ENCODE data around the gene CCDC88C. TPM values are rescaled to one million over a fixed set of nuclear protein-coding genes. Genes with fewer than 3 reads are reported as not detected.

Gene CCDC88C
- total RNA-seq, 1 experiment from 2014 or later: 21.3 TPM

DNA sequence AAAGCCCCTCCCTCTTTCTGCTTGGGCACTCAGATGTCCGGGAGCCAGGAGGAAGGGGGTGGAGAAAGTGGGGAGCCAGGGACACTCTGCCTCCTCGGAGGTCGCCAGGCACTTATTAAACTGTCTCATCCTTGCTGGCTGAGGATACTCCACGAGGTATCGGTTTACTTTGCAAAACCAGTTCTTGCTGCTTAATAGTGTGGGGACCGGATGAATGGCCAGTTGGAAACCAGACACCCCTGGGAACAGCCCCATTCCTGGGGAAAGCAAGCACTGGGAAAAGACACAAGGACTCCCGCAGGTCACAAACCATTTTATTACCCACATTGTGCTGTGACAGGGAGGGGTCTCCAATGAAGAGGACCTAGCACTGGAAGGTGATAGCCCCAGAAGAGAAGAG, 34.2 kb downstream of the CCDC88C start:
- TF ChIP-seq REST (IDR thresholded peaks at IDR 0.05; ENCODE audit: insufficient read depth in 1 of 2, low read depth in 2 of 2, low read length in 1 of 2): no peak
- TF ChIP-seq CTCF (IDR thresholded peaks at IDR 0.05): no peak
- peaks cover 16% of the 10 kb centered on the region for H3K4me1 ChIP-seq (ENCODE audit: control insufficient read depth, insufficient read depth, low read length)
- H3K27ac ChIP-seq (ENCODE audit: low read length): no peak overlapping the region
- no peaks in the 10 kb centered on the region for H3K27me3 ChIP-seq (ENCODE audit: control insufficient read depth, insufficient read depth, low read length)
- no peaks in the 10 kb centered on the region for H3K36me3 ChIP-seq (ENCODE audit: control insufficient read depth, insufficient read depth, low read length)
- intact Hi-C loops (cut with micrococcal nuclease; ENCODE audit: unreplicated experiment) (no loop called here), in situ Hi-C loops (cut with HindIII; ENCODE audit: low pct_unique_long_range_greater_than_20kb, low sequenced_read_pairs) (no loop called here)
- H3K4me3 ChIP-seq (ENCODE audit: low read depth in 2 of 2, low read length in 2 of 2): no peak overlapping the region
- ChIA-PET POLR2A (no interaction called here), CTCF (no interaction called here)
- ATAC-seq (no peak), DNase-seq (ENCODE audit: low read depth, low spot score) (no peak)
- no TSS peak for BruUV-seq (replicated peaks)
- H3K9me3 ChIP-seq (ENCODE audit: control insufficient read depth, insufficient read depth, low read depth, low read length): no peaks in the 10 kb centered on the region

DNA sequence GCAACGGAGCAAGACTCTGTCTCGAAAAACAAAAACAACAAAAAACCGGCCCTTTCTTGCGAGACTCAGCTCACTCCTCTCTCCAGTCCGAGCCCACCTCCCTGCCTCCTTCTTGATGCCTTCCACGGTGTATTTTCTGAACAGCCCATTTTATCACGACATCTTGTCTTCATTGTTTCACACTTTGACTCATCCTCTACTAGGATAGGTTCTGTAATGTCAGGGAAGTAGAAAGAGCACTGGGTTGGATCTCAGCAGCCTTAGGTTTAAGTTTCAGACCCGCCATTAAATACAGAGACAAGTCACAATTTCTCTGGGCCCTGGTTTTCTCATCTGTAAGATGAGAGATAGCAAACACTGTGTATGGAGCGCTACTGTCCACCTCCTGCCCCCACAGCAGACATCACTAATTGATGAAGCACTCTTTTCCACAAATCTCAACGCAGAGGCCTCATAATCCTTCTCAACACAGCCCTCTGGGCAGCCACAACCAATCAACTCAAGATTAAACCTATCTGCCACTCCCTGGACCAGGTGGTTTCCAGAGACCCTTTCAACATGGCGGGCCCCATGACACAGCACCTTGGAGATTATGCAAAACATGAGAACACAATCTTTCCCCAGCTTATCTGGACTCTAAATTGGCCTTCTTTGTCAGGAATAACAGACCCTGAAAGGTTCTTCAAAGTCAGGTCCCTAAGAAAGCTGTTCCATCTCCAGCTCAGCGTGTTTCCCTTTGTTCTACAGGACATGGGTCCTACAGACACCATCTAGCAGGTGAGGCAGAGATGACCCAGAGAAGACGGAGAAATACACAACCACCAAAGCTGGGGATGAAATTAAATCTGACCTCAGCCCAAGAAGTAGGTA, 35.6 kb downstream of the CCDC88C start:
- DNase-seq (ENCODE audit: low read depth, low spot score) (no peak), ATAC-seq (no peak)
- intact Hi-C loops (cut with micrococcal nuclease; ENCODE audit: unreplicated experiment) (no loop called here), in situ Hi-C loops (cut with HindIII; ENCODE audit: low pct_unique_long_range_greater_than_20kb, low sequenced_read_pairs) (no loop called here)
- peaks cover 16% of the 10 kb centered on the region for H3K4me1 ChIP-seq (ENCODE audit: control insufficient read depth, insufficient read depth, low read length)
- TF ChIP-seq SIN3A (IDR thresholded peaks at IDR 0.05; ENCODE audit: borderline replicate concordance, insufficient read depth, low read depth, low read length): no peak
- no peak for TF ChIP-seq TCF7L2 (IDR thresholded peaks at IDR 0.05; ENCODE audit: low read depth, low read length)
- no peak for TF ChIP-seq POLR2AphosphoS5 (IDR thresholded peaks at IDR 0.05; ENCODE audit: low read depth, low read length)
- no peak for TF ChIP-seq REST (IDR thresholded peaks at IDR 0.05; ENCODE audit: insufficient read depth in 1 of 2, low read depth in 2 of 2, low read length in 1 of 2)
- no peak for TF ChIP-seq CTCF (IDR thresholded peaks at IDR 0.05)
- ChIA-PET CTCF (no interaction called here), POLR2A (no interaction called here)
- no peaks in the 10 kb centered on the region for H3K27me3 ChIP-seq (ENCODE audit: control insufficient read depth, insufficient read depth, low read length)
- H3K9me3 ChIP-seq (ENCODE audit: control insufficient read depth, insufficient read depth, low read depth, low read length): no peaks in the 10 kb centered on the region
- no TSS peak for BruUV-seq (replicated peaks)
- no peaks in the 10 kb centered on the region for H3K36me3 ChIP-seq (ENCODE audit: control insufficient read depth, insufficient read depth, low read length)
- no peak overlapping the region for H3K27ac ChIP-seq (ENCODE audit: low read length)
- no peak overlapping the region for H3K4me3 ChIP-seq (ENCODE audit: low read depth in 2 of 2, low read length in 2 of 2)
